Left renal cortex interstitium (tissue), 4 donors: ENCODE data around the gene ATP2B3. TPM values are rescaled to one million over a fixed set of nuclear protein-coding genes. Genes with fewer than 3 reads are reported as not detected.

ENCODE experiments used
- DNase-seq, 4 donors: peaks; one replicate each; pipeline ENCODE4 v3.0.0-alpha.2; 2013; ENCODE audit warnings: low read depth in 4 of 4, low spot score in 2 of 4, missing footprints in 1 of 4
- polyA plus RNA-seq, 4 donors: library from polyadenylated mRNA; unstranded; fragments of 120-200 nt; gene quantifications; one replicate each; pipeline ENCODE4 v1.2.1, GENCODE V29; 2013; ENCODE audit not compliant: insufficient read length in 4 of 4

Gene ATP2B3
- polyA plus RNA-seq, 4 donors: 0.17 to 0.35 (median 0.33) TPM

DNA sequence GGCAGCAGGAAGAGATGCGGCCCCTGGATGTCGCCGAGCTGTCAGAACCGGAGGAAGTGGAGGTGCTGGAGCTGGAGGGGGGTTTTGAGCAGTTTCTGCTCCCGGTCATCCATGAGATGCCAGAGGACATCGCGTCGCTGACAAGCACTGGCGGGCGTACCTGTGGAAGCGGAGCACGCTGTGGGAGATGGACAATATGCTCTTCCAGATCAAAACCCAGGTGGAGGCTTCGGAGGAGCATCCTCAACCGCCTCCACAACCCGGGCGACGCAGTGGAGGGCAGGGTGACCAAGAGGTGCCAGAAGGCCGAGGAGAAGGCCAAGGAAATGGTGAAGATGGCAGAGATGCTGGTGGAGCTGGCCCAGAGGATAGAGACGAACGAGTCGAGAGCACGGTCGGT, 89.1 kb downstream of the ATP2B3 start:
- no peak for DNase-seq

DNA sequence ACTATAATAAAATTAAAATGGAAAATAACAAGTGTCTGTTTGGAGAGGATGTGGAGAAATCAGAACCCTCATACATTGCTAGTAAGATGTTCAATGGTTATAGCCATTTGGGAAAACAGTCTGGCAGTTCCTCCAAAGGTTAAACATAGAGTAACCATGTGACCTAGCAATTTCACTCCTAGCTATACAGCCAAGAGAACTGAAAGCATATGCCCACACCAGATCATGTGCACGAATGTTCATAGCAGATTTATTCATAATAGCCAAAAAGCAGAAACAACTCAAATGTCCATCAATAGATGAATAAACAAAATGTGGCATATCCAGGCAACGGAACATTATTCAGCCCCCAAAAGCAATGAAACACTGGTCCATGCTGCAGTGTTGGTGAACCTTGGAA, 90.9 kb downstream of the ATP2B3 start:
- DNase-seq: no peak

DNA sequence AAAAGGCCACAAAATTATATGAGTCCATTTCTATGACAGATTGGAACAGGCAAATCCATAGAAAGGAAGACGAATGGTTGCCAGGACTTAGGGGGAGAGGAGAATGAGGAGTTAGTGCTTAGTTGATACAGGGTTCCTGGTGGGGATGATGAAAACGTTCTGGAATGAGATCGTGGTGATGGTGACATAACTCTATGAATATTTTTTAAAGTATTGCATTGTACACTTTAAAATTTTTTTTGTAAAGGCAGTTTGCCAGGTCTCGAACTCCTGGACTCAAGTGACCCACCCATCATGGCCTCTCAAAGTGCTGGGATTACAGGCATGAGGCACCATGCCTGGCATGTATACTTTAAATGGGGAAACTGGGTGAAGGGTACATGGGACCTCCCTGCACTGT, 91.4 kb downstream of the ATP2B3 start:
- no peak for DNase-seq

DNA sequence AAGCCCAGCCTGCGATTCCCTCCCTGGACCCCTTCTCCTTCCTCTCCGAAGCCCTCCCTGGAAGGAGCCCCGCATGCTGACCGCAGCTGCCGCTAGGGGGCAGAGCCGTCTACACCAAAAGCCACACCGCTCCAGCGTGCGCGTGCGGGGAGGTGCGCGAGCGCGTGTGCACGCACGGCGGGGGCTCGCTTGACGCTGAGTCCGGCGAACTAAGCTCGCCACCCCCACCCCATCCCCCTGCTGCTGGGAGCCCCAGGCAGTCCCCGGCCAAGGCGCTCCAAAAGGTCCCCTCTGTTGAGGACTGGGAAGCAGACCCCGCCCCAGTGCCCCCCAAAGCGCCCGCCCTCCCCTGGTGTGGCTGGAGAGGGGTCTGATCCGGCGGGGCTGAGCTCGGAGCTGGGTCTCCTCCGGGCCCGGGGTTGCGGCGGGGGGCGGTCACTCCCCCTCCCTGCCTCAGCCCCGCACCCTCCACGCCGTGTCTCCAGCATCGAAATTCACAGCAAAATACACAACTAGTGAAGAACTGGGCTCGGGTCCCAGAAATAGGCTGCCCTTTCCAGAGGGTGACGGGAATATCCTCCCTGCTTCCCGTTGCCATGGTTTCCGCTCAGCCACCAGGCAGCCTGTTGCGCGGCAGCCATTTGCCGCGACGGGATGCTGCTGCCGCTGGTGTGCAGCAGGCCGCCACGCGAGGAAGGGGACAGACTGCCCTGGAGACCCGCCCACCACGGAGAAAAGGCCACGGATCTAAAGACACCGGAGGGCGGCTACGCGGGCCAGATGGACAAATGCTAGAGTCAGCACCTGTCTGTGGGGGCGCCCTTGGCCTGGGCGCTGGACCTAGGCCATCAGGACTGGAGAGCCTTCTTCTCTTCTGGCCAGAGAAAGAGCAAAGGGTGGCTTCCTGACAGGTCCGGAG, 92.7 kb downstream of the ATP2B3 start:
- DNase-seq: peak in 2 of 4 donors; percentile 50 to 59

DNA sequence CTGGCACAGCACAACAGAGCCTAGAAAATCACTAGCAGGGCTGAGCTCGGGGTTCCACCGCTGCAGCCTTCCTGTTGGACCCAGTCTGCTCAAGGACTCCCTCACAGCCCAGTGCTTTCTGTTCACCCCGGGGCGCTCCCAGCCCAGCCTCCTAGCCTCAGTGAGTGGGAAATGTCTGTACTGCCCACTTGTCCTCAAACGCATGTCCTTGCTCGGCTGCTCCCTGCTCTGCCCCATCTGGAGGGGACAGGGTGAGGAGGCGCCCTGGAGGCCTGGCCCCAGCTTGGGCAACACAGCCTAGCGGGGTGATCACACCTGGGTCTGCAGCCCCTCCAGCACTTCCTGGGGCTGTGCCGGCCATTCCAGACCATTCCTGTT, 93.4 kb downstream of the ATP2B3 start:
- DNase-seq: no peak

DNA sequence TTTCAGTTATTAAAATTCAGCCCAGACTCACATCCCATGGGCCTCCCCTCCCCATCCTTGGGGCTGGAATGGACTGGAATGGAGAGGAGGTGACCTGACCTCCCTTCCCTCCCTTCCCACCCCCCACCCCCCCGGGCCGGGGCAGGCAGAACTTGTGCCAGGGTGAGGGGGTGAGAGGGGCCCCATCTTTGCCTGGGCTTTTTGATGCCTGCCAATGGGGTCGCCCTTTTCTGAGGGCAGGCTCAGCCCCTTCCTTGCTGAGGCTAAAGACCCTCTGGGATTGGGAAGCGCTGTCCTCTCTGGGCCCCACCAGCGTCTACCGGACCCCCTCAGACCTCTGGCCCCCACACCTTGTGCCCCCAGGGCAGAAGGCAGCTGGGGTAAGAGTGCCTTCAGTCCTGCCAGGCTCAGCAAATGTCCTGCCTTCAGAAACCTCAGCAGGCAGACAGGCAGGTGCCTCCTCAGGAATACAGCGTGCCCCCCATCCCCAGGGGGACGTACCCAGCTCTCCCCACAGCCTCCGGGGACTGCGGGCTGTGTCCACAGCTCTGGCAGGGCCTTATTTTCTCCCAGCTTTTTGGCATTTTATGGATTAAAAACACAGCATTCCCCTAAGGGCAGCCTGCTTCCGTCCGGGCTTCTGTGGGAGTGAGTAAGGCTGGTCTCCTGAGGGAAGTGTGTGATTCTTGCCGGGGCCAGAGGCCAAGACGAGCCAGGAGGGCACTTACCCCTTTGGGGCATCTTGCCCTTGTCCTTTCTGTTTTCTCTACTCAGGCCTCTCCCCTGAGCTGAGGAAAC, 94.1 kb downstream of the ATP2B3 start:
- DNase-seq: no peak

DNA sequence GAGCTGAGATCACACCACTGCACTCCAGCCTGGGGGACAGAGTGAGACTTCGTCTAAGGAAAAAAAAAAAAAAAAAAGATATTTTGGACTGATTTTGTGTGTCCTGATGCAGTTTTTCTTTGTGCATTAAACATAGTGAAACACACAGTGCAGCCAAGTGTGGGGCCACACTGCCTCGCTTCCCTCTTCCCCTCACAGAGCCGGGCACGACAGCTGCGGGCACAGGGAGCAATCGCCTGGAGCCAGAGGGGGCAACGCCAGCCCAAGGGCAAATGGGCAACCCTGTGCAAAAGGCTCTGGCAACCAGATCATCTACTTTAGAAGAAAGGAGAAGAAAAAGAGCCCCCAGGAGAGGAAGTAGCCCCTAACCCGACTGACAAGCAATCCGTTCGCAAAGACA, 95.0 kb downstream of the ATP2B3 start:
- no peak for DNase-seq

DNA sequence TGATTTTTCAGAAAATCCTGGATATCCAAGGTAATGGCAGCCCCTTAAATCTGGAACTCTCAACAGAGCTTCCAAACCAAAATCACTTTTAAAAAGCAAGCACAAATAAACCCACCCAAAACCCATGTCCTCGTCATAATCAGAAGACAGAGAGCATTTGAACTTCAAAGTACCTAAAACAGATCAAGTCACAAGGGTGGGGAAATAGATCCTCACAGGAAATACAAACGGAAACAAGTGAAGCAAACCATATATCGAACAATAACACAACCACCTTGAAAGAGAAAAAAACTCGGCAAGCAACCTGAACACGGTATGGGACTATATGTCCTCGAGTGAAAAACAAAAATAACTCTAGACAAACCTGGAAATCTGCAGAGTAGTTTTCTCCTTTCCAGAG, 97.4 kb downstream of the ATP2B3 start:
- DNase-seq: no peak

DNA sequence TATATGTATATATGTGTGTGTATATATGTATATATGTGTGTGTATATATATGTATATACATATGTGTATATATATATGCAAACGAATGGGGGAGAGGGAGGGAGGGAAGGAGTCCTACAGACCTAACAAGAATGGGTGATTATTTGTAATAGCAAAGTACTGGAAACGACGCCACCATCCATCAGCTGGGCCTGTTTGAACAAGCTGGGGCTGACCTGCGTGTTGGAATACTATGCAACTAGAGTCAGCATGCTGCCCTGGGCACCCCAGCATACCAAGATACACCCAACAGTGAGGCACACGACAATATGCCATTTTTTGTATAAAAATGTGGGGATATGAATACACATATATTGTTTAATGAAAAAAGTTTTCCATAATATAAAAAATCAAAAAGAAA, 103.1 kb downstream of the ATP2B3 start:
- no peak for DNase-seq

DNA sequence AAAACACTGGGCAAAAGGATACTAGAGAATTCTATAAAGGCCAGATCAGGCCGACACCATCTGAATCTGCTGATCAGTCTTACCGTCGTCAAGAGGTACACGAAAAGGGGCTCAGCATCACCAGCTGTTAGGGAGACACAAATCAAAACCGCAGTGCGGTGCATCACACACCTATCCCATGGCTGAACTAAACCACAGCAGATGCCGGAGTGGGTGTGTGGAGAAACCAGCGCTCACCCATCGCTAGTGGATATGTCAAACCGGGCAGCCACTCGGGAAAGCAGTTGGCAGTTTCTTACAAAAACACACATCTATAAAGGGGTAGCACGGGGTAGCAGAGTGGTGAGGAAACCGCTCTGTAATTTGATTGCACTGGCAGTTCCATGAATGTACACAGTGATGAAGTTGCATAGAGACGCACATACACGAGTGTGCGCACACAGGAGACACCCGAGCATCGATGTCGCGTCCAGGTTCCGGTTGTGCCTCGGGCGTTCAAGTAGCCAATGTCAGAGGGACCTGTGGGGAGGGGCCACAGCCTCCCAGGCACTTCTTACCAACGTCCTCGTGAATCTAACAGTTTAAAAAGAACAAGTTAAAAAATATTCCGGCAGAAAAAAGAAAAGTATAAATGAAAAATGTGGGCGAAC, 104.6 kb downstream of the ATP2B3 start:
- DNase-seq: no peak

DNA sequence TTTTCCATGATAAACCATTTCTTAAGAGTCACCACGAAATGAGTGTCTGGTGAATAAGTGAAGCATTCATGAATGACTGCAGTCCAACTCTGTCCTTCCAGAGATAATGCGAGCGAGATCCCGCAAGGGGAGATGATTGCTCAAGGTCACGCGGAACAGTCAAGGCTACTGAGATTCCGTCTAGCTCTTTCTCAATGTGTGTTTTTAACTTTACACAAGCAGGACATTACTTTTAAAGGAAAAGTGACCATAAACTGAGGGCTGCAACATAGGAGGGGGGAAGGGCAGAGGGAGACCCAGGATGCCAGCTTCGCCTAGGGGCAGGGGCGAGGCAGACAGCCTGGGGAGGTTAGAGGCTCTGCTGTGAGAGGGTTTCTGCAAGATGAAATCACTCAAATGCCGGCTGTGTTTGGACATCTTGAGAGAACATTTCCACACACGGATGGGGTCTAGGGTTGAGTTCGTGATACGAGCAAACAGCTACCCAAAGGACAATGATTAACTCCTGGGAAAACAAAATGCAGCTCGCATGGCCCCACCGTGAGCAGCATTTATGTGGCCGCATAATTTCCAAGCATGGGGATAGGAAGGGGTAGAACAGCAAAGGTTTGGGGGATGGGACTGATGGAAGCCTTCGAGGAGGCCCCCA, 105.3 kb downstream of the ATP2B3 start:
- DNase-seq: no peak

DNA sequence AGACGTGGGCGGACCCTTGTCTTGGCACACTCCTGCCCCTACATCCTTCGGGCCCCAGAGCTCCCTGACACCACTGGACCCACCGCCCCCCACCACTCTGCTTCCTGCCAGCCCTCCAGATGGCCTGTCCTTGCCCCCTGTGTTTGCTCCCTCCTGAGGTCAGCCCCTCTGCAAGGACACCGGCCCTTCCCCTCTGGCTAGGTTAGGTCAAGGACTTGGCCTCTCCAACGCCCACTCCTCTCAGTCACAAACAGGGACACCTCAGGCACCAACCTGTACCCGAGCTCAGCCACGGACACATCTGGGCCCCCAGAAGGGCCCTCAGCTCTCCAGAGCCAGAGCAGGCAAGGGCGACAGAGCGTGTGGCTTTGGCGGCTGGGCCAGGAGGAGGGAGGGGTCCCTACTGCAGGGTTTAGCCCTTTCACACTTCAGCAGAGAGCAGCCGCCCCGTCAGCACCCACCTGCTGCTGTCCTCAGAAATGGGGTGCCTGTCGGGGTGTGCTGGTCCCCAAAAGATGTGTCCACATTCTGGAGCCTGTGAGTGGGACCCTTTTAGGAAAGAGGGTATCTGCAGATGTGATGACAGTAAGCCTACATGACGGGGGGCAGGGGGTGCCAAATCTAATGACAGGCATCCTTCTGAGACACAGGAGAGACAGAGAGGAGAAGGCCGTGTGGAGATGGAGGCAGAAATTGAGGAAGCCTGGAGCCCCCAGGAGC, 106.0 kb downstream of the ATP2B3 start:
- DNase-seq: no peak

DNA sequence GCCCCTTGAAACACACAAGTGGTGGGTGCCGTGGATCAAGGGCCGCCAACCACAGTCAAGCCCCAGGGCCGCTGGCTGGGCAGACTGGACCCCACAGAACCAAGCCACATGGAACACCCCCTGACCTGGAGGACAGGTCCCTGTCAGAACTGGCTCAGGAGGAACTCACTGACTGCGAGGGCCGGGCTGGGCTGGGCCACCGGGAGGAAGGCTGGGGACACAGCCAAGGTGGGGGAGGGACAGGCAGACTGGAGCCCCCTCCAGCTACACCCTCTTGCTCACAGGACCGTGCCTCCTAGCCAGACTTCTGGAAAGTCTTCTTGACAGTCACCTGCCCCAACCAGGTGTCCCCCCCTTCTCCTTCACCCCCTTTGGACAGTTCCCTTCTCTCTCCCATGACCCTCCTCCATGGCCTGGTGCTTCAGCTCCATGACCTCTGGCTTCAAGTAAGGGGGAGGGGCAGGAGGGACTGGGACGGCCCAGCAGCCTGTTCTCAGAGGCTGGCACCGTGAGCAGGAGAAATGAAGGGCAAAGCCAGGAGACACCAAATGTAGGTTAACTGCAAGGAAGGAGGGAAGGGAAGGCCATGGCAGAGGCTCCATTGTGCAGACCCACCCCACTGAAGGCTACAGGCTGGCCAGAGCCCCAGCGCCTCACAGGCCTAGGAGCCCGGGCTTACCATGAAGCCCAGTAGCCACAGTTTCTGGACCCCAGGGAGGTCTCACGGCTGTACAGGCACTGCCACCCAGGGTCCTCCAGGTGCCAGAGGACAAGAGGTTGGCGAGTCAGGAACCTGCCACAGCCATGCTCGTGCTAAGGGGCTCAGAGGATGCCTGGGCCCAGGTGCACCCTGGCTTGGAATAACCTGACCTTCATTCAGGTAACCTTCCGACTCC, 107.0 kb downstream of the ATP2B3 start:
- DNase-seq: no peak

DNA sequence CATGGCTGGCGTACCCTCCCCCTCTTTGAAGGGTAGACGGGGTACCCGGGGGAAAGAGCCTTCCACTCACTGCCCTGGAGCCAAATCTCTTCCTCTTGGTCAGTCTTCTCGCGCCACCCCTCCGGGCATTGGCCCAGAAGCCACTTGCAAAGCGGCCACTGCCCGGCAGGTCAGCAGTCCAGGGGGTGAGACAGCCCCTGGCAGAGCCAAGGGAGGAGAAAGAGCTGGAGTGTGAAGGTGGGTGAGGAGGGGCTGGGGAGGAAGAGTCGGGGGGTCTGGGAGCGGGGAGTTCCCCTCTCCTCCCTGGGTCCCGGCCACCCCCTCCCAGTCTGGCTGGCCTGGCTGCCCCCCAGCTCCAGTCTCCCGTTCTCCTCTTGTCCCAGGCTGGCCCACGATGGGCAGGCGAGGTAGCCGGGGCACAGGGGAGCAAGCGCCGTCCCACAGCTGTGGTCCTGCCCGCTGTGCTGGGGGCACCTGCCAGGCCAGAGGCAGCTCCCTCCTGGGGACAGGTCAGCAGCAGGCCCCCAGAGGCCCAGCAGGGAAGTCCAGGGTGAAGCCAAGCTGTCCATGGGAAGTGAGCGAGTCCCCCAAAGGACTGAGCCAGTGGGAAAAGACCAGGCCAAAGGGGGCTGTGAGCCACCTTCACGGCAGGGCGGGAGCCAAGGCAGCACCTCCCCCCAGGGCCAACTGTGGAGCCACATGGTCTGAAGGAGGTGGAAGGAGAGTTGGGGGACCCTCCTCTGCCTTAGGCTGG, 108.0 kb downstream of the ATP2B3 start:
- DNase-seq: no peak

DNA sequence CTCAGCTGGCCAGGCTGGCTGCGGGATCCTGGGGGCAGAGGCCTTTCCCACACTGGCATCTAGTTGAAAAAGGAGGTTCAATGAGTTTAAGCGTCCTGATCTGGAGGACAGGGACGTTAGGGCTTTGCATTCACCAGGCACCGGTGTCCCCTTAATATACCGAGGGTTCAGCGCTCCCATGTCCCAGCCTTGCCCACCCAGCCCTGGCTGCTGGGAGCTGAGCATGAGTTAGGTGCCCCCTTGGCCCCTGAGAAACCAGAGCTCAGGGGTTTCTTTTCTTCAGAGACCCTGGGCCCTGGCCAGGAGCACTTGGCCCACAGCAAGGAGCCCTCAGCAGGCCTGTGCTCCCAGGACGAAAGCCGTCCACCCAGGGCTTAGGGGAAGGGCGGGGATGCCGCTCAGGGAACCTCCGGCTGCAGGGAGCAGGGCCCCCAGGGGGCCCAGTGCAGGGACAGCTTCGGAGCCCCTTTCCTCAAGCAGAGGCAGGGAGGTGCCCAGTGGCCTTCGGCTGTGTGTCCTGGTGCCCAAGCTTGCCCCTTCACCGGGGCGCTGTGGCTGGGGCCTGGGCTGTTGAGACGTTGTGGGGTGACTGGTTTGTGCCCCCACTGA, 108.7 kb downstream of the ATP2B3 start:
- DNase-seq: no peak

DNA sequence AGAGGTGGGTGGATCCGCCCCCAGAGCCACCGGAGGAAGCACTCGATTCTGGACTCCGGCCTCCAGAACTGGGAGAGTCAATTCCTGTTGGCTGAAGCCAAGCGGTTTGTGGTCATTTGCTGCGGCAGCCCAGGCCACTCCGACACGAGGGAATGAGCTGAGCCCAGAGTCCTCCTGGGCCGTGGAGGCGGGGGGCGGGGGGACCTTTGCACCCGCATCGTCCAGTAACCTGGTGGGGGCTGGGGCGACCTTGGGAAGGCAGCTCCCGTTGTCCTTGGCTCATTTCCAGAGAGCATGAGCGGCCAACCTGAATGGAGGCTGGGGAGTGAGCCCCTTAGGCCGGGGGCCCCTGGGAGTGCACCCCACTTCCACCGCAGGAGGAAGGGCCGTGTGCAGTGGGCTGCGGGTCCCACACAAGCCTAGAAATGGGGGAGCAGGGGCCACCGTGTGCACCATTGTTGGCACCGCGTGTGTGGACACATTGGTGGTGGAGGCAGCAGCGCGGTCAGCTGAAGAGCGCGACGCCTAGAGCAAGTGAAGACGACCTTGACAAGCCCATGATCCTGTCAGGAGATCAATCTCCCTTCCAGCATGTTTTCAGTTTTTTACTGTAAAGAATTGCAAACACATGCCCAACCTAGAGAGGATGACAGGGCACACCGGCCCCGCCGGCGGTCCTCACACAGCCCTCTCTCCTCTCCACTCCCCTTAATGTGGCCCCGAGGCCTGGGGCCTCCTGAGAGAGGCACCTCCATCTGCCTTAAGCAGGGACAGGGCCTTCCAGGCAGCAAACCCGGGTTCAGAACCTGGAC, 109.6 kb downstream of the ATP2B3 start:
- DNase-seq: no peak

DNA sequence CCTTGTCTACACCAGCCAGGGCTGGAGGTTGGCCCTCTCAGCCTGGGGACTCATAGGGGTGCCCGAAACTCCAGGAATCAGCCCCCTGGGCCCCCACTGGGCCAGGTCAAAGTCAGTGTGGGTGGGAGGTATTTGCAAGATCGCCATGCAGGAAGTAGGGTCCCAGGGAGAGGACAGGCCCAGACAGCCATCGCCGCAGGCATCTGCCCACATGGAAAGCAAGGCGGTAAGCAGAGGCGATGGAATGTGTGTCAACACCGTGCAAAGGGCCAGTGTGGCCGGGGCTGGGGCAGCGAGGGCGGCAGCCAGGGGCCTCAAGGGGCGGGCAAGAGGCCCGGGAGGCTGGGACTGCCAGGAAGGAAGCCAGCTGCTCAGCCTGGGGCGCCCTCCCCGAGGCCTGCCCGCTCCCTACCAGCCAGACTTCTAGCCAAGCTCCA, 110.3 kb downstream of the ATP2B3 start:
- no peak for DNase-seq
